GM12878 (cell line): Measurements from ENCODE around the gene CCDC169. TPM values are rescaled to one million over a fixed set of nuclear protein-coding genes. Genes with fewer than 3 reads are reported as not detected.

ENCODE experiments used
- ATAC-seq: fragments of 200-7000 bp; cut with Tn5 transposase; 3 replicates; pipeline ENCODE4 v1.9.1; 2020; ENCODE audit warnings: mild to moderate bottlenecking, moderate library complexity
- BruUV-seq: library from RNA; stranded (reverse); fragments of 400-500 nt; replicated peaks from 2 replicates; lab custom pipeline; 2021; lab: Mats Ljungman, UMichigan
- CTCF ChIA-PET: fragments of 300-600 bp; sonication (Branson Sonifier 250); formaldehyde crosslinking; extraction: SDS; loops from one replicate; lab custom pipeline; 2021; ENCODE audit warnings: inconsistent platforms; lab: Yijun Ruan, JAX
- POLR2A ChIA-PET: fragments of 350-600 bp; formaldehyde crosslinking; extraction: SDS; loops from one replicate; lab custom pipeline; 2021; ENCODE audit warnings: inconsistent platforms; lab: Charles Lee
- RAD21 ChIA-PET: fragments of 300-600 bp; sonication (Branson Sonifier 250); formaldehyde crosslinking; loops from one replicate; lab custom pipeline; 2023; ENCODE audit warnings: antibody characterized with exemption; ENCODE audit not compliant: unreplicated experiment; lab: Charles Lee
- SMC1A ChIA-PET: fragments of 300-600 bp; sonication (Branson Sonifier 250); formaldehyde crosslinking; loops from one replicate; lab custom pipeline; 2023; ENCODE audit not compliant: unreplicated experiment, uncharacterized antibody; lab: Charles Lee
- DNase-seq: peaks from one replicate; pipeline ENCODE4 v3.0.0-alpha.2; 2011; ENCODE audit warnings: low read depth, low spot score
- FAIRE-seq: peaks from 3 replicates; lab custom pipeline; 2011; peaks lifted over from hg19 to GRCh38; lab: Jason Lieb, UNC
- H2AFZ ChIP-seq: 2 replicates; pipeline ENCODE4 v1.6.0; 2011; ENCODE audit warnings: low read depth, low read length, control low read depth; ENCODE audit not compliant: control insufficient read depth
- H3K27ac ChIP-seq: 2 replicates; pipeline ENCODE4 v1.5.1; 2011; ENCODE audit warnings: control low read depth; ENCODE audit not compliant: control insufficient read depth, insufficient read depth
- H3K27me3 ChIP-seq, 2 experiments: replicated peaks in 1 of 2; 2 replicates each; pipeline versions ENCODE4 v1.6.0 to v1.6.1; 2011; ENCODE audit warnings: low read length in 1 of 2; ENCODE audit not compliant: control insufficient read depth in 2 of 2, insufficient read depth in 2 of 2
- H3K36me3 ChIP-seq, 2 experiments: 2 replicates each; pipeline ENCODE4 v1.5.1; 2011; ENCODE audit warnings: low read length in 1 of 2; ENCODE audit not compliant: control insufficient read depth in 2 of 2, insufficient read depth in 2 of 2
- H3K4me1 ChIP-seq: 2 replicates; pipeline ENCODE4 v1.6.1; 2011; ENCODE audit warnings: mild to moderate bottlenecking, low read length, moderate library complexity, mixed read lengths; ENCODE audit not compliant: control insufficient read depth, insufficient read depth
- H3K4me2 ChIP-seq: 2 replicates; pipeline ENCODE4 v1.6.0; 2011; ENCODE audit warnings: control low read depth; ENCODE audit not compliant: control insufficient read depth, insufficient read depth
- H3K4me3 ChIP-seq: fragments of 200-600 bp; sonication (generic); 2 replicates; pipeline ENCODE4 v1.5.1; 2016
- H3K79me2 ChIP-seq: 2 replicates; pipeline ENCODE4 v1.6.0; 2011; ENCODE audit warnings: low read length; ENCODE audit not compliant: control insufficient read depth, insufficient read depth
- H3K9ac ChIP-seq: 2 replicates; pipeline ENCODE4 v1.8.0; 2011; ENCODE audit warnings: low read length, control low read depth, mixed read lengths; ENCODE audit not compliant: control insufficient read depth, insufficient read depth
- H3K9me3 ChIP-seq: replicated peaks from 3 replicates; pipeline ENCODE4 v1.5.1; 2011; ENCODE audit warnings: mild to moderate bottlenecking, low read length; ENCODE audit not compliant: control insufficient read depth, insufficient read depth
- H4K20me1 ChIP-seq: 2 replicates; pipeline ENCODE4 v1.6.0; 2011; ENCODE audit not compliant: control insufficient read depth, insufficient read depth
- BRCA1 ChIP-seq: IDR thresholded peaks from 2 replicates; pipeline ENCODE4 v1.6.1; 2011; ENCODE audit warnings: low read depth, low read length, improper control_type of control experiment
- CBFB ChIP-seq: IDR thresholded peaks from 2 replicates; pipeline ENCODE4 v1.6.1; 2016; ENCODE audit warnings: antibody characterized with exemption, low read depth
- PAX8 ChIP-seq: fragments of 450-650 bp; IDR thresholded peaks from 2 replicates; pipeline ENCODE4 v1.6.1; 2017; ENCODE audit warnings: mild to moderate bottlenecking, moderate library complexity
- RAD51 ChIP-seq: fragments of 450-650 bp; IDR thresholded peaks from 2 replicates; pipeline ENCODE4 v1.6.1; 2016; ENCODE audit warnings: moderate library complexity, mild to moderate bottlenecking, inconsistent platforms
- SIX5 ChIP-seq: IDR thresholded peaks from 2 replicates; pipeline ENCODE4 v1.6.1; 2011; ENCODE audit warnings: mild to moderate bottlenecking, low read depth, low read length, moderate library complexity; ENCODE audit not compliant: severe bottlenecking
- TBL1XR1 ChIP-seq: IDR thresholded peaks from 2 replicates; pipeline ENCODE4 v1.6.1; 2012; ENCODE audit warnings: low read depth, low read length, improper control_type of control experiment
- WGBS: methylation state at CpG from one replicate; pipeline ENCODE4 v1.1.6; 2016; ENCODE audit warnings: low lambda C conversion rate; ENCODE audit not compliant: insufficient replicate concordance, insufficient coverage; ENCODE audit errors: missing lambda C conversion rate; 5-methylcytosine and 5-hydroxymethylcytosine counted together
- in situ Hi-C: fragments of 300-500 bp; cut with MboI; formaldehyde crosslinking; loops from 9 replicates; pipeline ENCODE4 v1.14.3; 2018; ENCODE audit warnings: mixed read lengths
- intact Hi-C: fragments of 100-400 bp; cut with micrococcal nuclease; formaldehyde crosslinking; loops from one replicate; pipeline ENCODE4 v1.14.2; 2022; ENCODE audit not compliant: unreplicated experiment
- polyA plus RNA-seq, 11 experiments: library from polyadenylated mRNA; depleted of rRNA in 4 of 11; unstranded in 6 of 11; stranded (reverse) in 5 of 11; fragments of >200 nt; fragmentation: Nextera tagmentation in 4 of 11; fragmentation: Illumina TruSeq in 1 of 11; extraction: Ambion mirVana in 4 of 11; extraction: Trizol in 1 of 11; gene quantifications; 1 replicate in 1 of 11; 2 replicates in 10 of 11; pipeline versions ENCODE4 v1.2.1 to v1.2.3, GENCODE V29; 2011 to 2016; ENCODE audit warnings: inconsistent platforms in 2 of 11, missing spikeins in 2 of 11, low read depth in 1 of 11
- total RNA-seq, 4 experiments: library from RNA; depleted of rRNA in 3 of 4; stranded (reverse); fragments of >200 nt in 3 of 4; fragmentation: Illumina TruSeq in 1 of 4; extraction: Trizol in 1 of 4; gene quantifications; 2 replicates each; pipeline versions ENCODE4 v1.2.1 to v1.2.3, GENCODE V29; 2013 to 2021
- TF ChIP-seq, protein P1 (sequence below): fragments of 150-350 bp; IDR thresholded peaks from 2 replicates; pipeline ENCODE4 v1.6.1; 2016; ENCODE audit warnings: low read depth, low read length
- TF ChIP-seq, protein P2 (sequence below): fragments of 450-650 bp; IDR thresholded peaks from 2 replicates; pipeline ENCODE4 v1.6.1; 2014; ENCODE audit warnings: mild to moderate bottlenecking

Gene CCDC169
- total and polyA plus RNA-seq, 10 of the 15 experiments (the other 5 are each of a cell fraction or from before 2014, with no cell fraction given), result 0.13 to 1.4 (median 0.24) TPM; not detected in 4

DNA sequence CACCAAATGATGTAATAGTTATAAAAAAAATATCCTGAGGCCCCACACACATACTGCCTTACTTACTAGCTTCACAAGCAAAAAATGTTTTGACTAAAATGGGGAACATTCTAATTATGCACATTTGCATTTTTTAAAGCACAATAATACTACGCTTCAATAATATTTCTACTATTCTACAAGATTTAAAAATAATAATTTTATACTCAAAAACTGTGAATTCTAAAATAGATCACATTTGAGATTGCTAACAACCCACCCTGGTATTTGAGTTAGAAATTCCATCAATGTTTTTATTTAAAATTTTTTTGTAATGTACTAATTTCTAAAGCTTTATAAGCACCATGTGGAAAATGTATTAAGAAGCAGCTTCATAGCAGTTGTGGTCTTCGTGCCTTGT is 24.2 kb downstream of the CCDC169 start:
- no peak for FAIRE-seq
- TF ChIP-seq, protein P1, sequence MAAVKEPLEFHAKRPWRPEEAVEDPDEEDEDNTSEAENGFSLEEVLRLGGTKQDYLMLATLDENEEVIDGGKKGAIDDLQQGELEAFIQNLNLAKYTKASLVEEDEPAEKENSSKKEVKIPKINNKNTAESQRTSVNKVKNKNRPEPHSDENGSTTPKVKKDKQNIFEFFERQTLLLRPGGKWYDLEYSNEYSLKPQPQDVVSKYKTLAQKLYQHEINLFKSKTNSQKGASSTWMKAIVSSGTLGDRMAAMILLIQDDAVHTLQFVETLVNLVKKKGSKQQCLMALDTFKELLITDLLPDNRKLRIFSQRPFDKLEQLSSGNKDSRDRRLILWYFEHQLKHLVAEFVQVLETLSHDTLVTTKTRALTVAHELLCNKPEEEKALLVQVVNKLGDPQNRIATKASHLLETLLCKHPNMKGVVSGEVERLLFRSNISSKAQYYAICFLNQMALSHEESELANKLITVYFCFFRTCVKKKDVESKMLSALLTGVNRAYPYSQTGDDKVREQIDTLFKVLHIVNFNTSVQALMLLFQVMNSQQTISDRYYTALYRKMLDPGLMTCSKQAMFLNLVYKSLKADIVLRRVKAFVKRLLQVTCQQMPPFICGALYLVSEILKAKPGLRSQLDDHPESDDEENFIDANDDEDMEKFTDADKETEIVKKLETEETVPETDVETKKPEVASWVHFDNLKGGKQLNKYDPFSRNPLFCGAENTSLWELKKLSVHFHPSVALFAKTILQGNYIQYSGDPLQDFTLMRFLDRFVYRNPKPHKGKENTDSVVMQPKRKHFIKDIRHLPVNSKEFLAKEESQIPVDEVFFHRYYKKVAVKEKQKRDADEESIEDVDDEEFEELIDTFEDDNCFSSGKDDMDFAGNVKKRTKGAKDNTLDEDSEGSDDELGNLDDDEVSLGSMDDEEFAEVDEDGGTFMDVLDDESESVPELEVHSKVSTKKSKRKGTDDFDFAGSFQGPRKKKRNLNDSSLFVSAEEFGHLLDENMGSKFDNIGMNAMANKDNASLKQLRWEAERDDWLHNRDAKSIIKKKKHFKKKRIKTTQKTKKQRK, result no peak
- no peak for TF ChIP-seq SIX5
- no peak for TF ChIP-seq RAD51
- TF ChIP-seq BRCA1, result no peak
- TF ChIP-seq, protein P2, sequence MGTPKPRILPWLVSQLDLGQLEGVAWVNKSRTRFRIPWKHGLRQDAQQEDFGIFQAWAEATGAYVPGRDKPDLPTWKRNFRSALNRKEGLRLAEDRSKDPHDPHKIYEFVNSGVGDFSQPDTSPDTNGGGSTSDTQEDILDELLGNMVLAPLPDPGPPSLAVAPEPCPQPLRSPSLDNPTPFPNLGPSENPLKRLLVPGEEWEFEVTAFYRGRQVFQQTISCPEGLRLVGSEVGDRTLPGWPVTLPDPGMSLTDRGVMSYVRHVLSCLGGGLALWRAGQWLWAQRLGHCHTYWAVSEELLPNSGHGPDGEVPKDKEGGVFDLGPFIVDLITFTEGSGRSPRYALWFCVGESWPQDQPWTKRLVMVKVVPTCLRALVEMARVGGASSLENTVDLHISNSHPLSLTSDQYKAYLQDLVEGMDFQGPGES, result no peak
- no peak for TF ChIP-seq PAX8
- TF ChIP-seq TBL1XR1, result no peak
- no peak for TF ChIP-seq CBFB
- ChIA-PET RAD21 (interaction anchor here (1.6 to 6.2 kb wide), 2 partner anchors 10 to 296 kb away, joined by 5 to 81 read pairs; no protein-coding TSS in a partner anchor), SMC1A (interaction anchor here (1.2 to 4.4 kb wide), 7 partner anchors 9 to 295 kb away, joined by 3 to 59 read pairs (median 5); no protein-coding TSS in a partner anchor), POLR2A (interaction anchor here (0.5 kb wide), 1 partner anchor 88 kb away, joined by 3 read pairs; no protein-coding TSS in a partner anchor), CTCF (interaction anchor here (0.9 to 6.4 kb wide), 6 partner anchors 9 to 296 kb away, joined by 3 to 122 read pairs (median 16); no protein-coding TSS in a partner anchor)
- H3K27me3 ChIP-seq, result no peaks in the 10 kb centered on the region
- no peaks in the 10 kb centered on the region for H3K79me2 ChIP-seq
- intact Hi-C loops, result no loop called here
- WGBS, result 4% methylated on average over 2 of the region's 2 CpGs
- DNase-seq, result no peak
- no peak overlapping the region for H3K27ac ChIP-seq
- no peaks in the 10 kb centered on the region for H3K9me3 ChIP-seq
- no peaks in the 10 kb centered on the region for H3K4me1 ChIP-seq
- no peak overlapping the region for H3K9ac ChIP-seq
- ATAC-seq, result no peak
- no peak overlapping the region for H3K4me3 ChIP-seq
- H3K36me3 ChIP-seq, result no peaks in the 10 kb centered on the region
- in situ Hi-C loops, result no loop called here
- H2AFZ ChIP-seq, result no peak overlapping the region
- H3K4me2 ChIP-seq, result no peak overlapping the region
- no TSS peak for BruUV-seq
- H4K20me1 ChIP-seq, result no peaks in the 10 kb centered on the region
